BLaER1 treated with 17β-estradiol and CSF1 and Interleukin-3, amounts not matched to agents 10 nM and 100 nM (cell line): ENCODE measurements around the gene RND1.
A peak's percentile ranks its signal among the peaks of the same experiment; 100 is the strongest.

Source experiments
- H3K27ac ChIP-seq, 11 experiments: shearing (Covaris generic); formaldehyde crosslinking; 2 replicates each; pipeline ENCODE4 v1.8.1; 2022
- H3K27me3 ChIP-seq, 11 experiments: shearing (Covaris generic); formaldehyde crosslinking; 2 replicates each; pipeline ENCODE4 v1.8.1; 2022
- H3K36me3 ChIP-seq, 11 experiments: shearing (Covaris generic); formaldehyde crosslinking; 2 replicates each; pipeline ENCODE4 v1.8.1; 2022
- H3K4me1 ChIP-seq, 10 experiments: shearing (Covaris generic); formaldehyde crosslinking; 2 replicates each; pipeline ENCODE4 v1.8.1; 2022
- H3K4me2 ChIP-seq, 11 experiments: shearing (Covaris generic); formaldehyde crosslinking; 2 replicates each; pipeline ENCODE4 v1.8.1; 2022
- H3K4me3 ChIP-seq, 10 experiments: shearing (Covaris generic); formaldehyde crosslinking; 2 replicates each; pipeline ENCODE4 v1.8.1; 2022
- H3K9ac ChIP-seq, 11 experiments: shearing (Covaris generic); formaldehyde crosslinking; 2 replicates each; pipeline ENCODE4 v1.8.1; 2022
- H3K9me3 ChIP-seq, 11 experiments: shearing (Covaris generic); formaldehyde crosslinking; replicated peaks in 1 of 11; 2 replicates each; pipeline ENCODE4 v1.8.1; 2022
- H4K20me1 ChIP-seq, 11 experiments: shearing (Covaris generic); formaldehyde crosslinking; 2 replicates each; pipeline ENCODE4 v1.8.1; 2022
- Cebpa-rat ChIP-seq, 11 experiments: shearing (Covaris generic); IDR thresholded peaks; 2 replicates each; pipeline ENCODE4 v1.8.1; 2022

Gene RND1

DNA sequence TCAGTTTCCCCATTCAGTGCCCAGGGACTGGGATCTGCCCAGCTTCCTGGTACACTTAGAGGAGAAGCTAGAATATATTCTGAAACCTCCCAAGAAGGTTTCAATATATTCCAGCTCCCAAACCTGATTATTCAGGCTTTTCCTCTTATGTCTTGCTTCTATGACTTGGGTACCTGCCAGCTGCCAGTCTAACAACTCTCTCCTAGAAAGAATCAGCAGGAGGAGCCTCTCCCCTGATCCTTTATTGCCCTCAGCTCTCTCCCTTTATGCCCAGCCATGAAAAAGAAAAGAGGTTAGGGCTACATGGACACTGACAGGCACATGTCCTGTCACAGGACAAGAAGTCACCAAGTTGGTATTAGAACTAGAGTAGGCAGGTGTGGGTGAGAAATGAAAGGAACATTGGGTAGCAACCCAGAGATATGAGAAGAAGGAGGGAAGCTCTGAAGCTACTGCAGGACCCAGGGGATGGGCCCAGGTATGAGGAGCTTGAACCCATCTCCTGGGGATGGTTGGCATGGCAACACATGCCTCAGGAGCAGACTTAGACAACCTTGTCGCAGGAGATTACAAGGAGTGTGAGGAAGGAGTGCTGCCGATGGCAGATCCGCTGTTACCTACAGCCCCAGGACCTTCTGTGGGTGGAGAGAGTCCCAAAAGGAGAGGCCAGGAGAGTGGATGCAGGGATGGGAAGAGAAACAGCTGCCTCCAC, 49.4 kb downstream of the RND1 start:
- H3K9ac ChIP-seq: peak overlapping the region; percentile 71 to 90 (median 85); a peak in 21 of 22 replicates
- no peaks in the 10 kb centered on the region for H3K9me3 ChIP-seq
- peak overlapping the region in 10 of 11 experiments; percentile 76 to 90 (median 84); a peak in 16 of 22 replicates for H3K27ac ChIP-seq
- H3K4me3 ChIP-seq: peak overlapping the region; percentile 71 to 91 (median 80)
- peaks cover 52 to 64% (median 58%) of the 10 kb centered on the region in 10 experiments for H3K4me1 ChIP-seq
- peaks cover 0 to 33% (median 15%) of the 10 kb centered on the region in 11 experiments; a peak in 8 of 22 replicates for H4K20me1 ChIP-seq
- H3K4me2 ChIP-seq: peak overlapping the region; percentile 93 to 100 (median 99)
- H3K36me3 ChIP-seq: peaks cover 0 to 5% (median 0%) of the 10 kb centered on the region in 11 experiments; a peak in 2 of 22 replicates
- no peaks in the 10 kb centered on the region for H3K27me3 ChIP-seq
- no peak for TF ChIP-seq Cebpa-rat (IDR thresholded peaks at IDR 0.05)

DNA sequence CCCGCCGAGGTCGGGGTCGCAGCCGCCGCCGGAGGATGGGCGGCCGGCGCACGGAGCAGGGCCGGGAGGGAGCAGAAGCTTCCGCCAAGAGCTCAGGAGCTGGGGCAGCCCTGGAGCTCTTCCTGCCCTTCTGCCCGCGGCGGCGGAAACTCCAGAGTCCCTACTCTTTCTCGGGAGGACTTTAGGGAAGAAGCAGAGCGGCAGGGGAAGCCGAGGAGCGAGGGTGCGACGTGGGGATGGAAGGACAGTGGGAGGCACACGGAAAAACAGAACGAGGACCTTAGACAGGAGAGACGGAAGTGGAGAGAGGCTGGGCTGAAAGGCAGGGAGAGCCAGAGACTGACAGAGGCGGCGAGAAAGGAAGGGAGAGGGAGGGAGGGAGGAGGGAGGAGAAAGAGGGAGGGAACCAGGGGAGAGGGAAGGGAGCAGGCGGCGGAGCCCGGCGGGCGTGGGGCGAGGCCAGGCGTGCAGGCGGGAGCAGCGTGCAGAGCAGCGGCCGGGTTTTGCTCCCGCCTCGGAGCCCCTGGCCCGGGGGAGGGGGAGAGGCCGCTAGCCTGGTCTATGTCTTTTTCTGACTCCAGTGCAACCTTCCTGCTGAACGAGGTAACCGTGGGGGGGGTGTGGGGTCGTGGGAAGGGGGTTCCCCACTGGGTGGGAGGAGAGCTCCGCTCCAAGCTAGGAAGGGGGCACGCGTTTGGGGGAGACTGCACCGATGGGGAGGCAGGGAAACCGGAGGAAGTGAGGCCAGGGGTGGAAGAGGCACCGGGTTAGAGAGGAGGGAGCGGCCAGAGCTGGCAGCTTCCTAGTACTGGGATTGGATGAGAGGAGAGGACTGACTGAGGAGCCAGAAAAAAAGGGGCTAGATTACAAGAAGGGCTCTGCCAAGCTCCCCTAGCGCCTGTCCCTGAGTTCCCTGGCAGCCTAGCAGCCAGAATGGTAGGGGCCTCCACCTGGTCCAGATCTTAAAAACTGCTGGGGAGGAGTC, 50.3 kb downstream of the RND1 start:
- no peak for TF ChIP-seq Cebpa-rat (IDR thresholded peaks at IDR 0.05)
- H4K20me1 ChIP-seq: peaks cover 0 to 25% (median 14%) of the 10 kb centered on the region in 11 experiments; a peak in 8 of 22 replicates
- peak overlapping the region; percentile 71 to 91 (median 80) for H3K4me3 ChIP-seq
- peak overlapping the region; percentile 93 to 100 (median 99) for H3K4me2 ChIP-seq
- H3K36me3 ChIP-seq: no peaks in the 10 kb centered on the region; a peak in 1 of 22 replicates
- H3K9ac ChIP-seq: peak overlapping the region; percentile 80 to 90 (median 87)
- H3K4me1 ChIP-seq: peaks cover 49 to 63% (median 57%) of the 10 kb centered on the region in 10 experiments
- no peaks in the 10 kb centered on the region for H3K9me3 ChIP-seq
- H3K27ac ChIP-seq: peak overlapping the region; percentile 76 to 90 (median 84)
- no peaks in the 10 kb centered on the region for H3K27me3 ChIP-seq

DNA sequence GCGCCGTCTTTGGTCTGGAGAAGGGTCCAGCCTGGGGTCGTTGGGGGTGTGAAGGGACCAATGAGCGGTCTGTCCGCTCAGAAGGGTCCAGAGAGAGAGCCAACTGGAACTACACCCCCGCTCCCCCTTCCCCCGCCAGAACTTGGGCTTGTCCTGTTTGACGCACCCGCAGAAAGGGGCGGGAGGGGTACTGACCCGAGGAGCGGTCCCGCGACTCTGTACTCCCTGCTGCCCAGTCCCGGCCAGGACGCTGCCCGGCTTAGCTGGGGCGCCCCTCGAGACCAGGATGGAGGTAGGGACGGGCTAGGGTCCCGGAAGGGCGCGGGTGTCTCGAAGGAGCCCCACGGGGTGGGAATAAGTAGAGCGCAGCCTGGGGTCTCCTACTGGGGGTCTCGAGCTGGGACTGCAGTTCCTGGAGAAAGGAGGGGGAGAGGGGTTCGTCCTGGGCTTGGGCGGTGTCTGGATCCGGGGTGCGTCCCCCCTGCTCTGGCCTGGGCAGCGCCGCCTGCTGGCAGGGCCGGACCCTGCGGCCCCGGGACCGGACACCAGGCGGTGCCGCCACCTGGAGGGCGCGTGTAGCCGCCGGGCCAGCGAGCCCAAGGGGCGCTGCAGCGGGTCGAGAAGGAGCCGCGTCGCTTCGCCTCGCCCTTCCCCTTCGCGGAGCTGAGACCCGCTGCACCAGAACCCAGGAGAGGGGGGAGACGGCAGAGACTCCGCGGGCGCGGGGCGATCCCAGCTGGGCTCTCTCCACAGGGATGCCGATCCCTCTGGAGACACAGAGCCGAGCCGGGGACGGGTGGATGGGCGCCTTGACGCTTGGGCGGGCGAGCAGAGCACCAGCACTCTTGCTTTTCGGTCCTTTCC, 51.2 kb downstream of the RND1 start:
- H3K9ac ChIP-seq: peak overlapping the region; percentile 80 to 90 (median 87)
- no peaks in the 10 kb centered on the region for H3K36me3 ChIP-seq
- peak overlapping the region; percentile 93 to 100 (median 99) for H3K4me2 ChIP-seq
- no peaks in the 10 kb centered on the region for H3K27me3 ChIP-seq
- H3K4me3 ChIP-seq: peak overlapping the region; percentile 71 to 91 (median 80)
- peaks cover 0 to 16% (median 5%) of the 10 kb centered on the region in 11 experiments; a peak in 6 of 22 replicates for H4K20me1 ChIP-seq
- H3K4me1 ChIP-seq: peaks cover 40 to 53% (median 47%) of the 10 kb centered on the region in 10 experiments
- TF ChIP-seq Cebpa-rat (IDR thresholded peaks at IDR 0.05): no peak
- peak overlapping the region; percentile 76 to 90 (median 84) for H3K27ac ChIP-seq
- no peaks in the 10 kb centered on the region for H3K9me3 ChIP-seq

DNA sequence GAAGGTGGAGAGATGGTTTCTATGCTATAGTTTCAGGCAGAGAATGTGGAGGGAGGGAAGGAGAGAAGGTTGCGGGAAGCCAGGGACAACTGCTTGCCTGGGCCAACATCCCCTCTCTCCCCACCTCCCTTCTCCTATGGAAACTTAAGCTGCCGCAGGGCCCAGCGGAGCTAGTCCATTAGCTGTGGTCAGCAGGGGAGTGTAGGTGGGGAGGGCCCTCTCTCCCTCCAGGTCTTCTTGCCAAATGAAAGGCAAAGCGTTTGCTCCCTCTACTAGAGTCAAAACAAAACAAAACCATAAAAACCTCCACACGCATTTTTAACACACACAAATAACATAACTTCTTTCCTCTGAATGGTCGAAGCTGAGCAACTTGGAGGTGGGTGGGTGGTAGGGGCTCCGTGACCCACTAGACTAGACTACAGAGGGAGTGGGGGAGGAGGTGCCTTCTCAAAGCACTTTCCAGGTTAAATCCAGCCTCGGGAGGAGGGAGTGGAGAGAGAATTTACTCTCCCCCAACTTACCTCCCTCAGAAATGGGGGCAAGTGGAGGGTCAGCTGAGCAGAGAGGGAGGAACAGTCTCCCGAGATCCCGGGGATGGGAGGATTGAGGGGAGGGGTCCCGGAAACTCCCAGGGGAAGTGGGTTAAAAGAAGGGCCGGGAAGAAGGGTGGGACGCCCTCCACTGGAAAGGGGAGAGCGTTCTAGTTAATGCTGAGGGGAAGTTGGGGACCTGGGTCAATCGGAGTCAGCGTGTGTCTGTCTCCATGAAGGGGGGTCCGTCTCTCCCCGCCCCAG, 52.0 kb downstream of the RND1 start:
- Histone ChIP-seq H3K4me1 (peaks cover 33 to 46% (median 40%) of the 10 kb centered on the region in 10 experiments), H3K36me3 (no peaks in the 10 kb centered on the region), H4K20me1 (peaks cover 0 to 11% (median 0%) of the 10 kb centered on the region in 11 experiments; a peak in 2 of 22 replicates), H3K4me2 (peak overlapping the region; percentile 93 to 100 (median 99)), H3K27ac (peak overlapping the region; percentile 76 to 90 (median 84)), H3K27me3 (no peaks in the 10 kb centered on the region), H3K9me3 (no peaks in the 10 kb centered on the region), H3K9ac (peak overlapping the region; percentile 80 to 90 (median 87)), H3K4me3 (peak overlapping the region; percentile 71 to 91 (median 80))
- TF ChIP-seq Cebpa-rat (IDR thresholded peaks at IDR 0.05): no peak

DNA sequence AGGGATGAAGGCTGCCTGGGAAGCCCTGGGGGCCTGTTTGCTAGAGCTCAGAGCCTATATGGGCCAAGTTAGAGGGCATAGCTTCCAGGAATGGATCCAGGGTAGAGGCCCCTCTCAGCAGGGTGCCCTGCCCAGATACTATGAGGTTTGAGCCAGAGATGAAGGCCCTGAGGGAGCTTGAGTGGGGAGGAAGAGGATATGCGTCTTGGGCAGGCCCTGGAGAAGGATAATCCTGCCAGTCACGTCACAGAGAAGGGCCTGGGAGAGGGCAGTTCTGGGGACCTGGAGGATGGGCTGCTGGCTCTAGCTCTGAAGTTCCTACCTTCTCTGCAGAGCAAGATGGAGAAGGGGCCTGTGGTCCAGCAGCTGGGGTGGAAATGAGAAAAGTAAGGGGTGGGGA, 53.3 kb downstream of the RND1 start:
- Histone ChIP-seq H3K27ac (no peak overlapping the region), H3K4me1 (peaks cover 27 to 40% (median 36%) of the 10 kb centered on the region in 10 experiments), H4K20me1 (peaks cover 0 to 10% (median 0%) of the 10 kb centered on the region in 11 experiments; a peak in 2 of 22 replicates), H3K4me3 (no peak overlapping the region), H3K36me3 (no peaks in the 10 kb centered on the region), H3K9me3 (no peaks in the 10 kb centered on the region), H3K4me2 (peak overlapping the region in 5 of 11 experiments; percentile 9 to 99 (median 31); a peak in 5 of 22 replicates), H3K9ac (0 out of 22 replicates have a peak overlapping the region, but pooled peaks of 3 of the 11 experiments have one; percentile 5 to 29 (median 9)), H3K27me3 (no peaks in the 10 kb centered on the region)
- TF ChIP-seq Cebpa-rat (IDR thresholded peaks at IDR 0.05): no peak

DNA sequence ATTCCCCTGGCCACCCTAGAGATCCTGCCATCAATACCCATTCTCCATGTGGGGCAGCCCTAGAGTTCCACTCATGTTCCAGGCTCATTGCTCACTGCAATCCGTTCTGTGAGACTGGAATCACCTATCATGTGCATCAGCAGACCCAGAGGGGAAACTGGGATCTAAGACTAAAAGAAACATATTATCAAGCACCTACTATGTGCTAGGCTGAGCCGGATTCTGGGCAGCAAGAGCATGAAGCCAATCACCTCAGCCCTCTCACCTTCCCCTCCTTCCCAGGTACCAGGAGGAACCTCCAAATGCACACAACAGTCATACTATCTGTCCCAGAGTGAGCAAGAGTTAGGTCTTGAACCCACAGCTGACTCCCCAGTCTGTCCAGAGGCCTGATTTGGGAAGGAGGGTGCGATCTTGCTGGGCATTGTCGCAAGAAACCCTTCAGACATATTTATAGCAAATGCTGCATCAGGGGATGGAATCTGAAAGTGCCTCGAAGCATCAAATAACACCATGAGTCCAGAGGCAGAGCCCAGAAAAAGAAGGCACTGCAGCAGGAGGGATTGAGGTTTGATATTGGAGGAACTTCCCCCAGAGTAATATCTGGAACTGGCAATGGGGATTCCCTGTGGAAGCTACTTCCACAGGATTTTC, 54.1 kb downstream of the RND1 start:
- Histone ChIP-seq H3K27me3 (no peaks in the 10 kb centered on the region), H3K4me3 (no peak overlapping the region)

DNA sequence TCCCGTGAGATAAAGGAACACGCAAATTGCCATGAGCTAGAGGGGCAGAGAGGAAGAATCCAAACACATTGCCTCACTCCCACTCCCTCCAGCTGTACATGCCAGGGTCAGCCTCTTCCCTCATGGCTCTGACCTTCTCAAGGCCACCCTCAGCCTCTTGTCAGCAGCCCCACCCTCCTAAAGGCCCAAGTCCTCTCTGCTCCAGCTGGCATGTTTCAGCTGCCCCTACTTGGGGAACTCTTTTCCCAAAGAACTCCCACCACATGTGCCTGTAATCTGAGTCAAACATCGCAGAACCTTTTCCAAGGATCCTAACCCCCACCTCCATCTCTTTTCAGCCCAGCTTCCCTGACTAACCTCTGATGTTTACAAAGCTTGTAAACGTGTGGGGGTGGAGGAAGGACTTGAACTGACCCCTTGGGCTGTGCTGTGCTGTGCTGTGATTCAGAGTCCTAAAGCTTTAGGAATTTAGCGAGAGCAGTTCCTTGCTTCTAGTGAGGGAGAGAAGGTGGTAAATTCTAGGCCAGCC, 54.7 kb downstream of the RND1 start:
- Histone ChIP-seq H3K9ac (no peak overlapping the region; a peak in 1 of 22 replicates), H3K4me2 (0 out of 22 replicates have a peak overlapping the region, but pooled peaks of 1 of the 11 experiments have one; percentile 5), H3K4me1 (peaks cover 13 to 32% (median 21%) of the 10 kb centered on the region in 10 experiments), H3K4me3 (no peak overlapping the region), H3K27me3 (no peaks in the 10 kb centered on the region), H3K27ac (no peak overlapping the region), H4K20me1 (no peaks in the 10 kb centered on the region), H3K36me3 (no peaks in the 10 kb centered on the region), H3K9me3 (no peaks in the 10 kb centered on the region)
- TF ChIP-seq Cebpa-rat (IDR thresholded peaks at IDR 0.05): no peak

More for the DNA sequence above, 54.1 kb downstream of the RND1 start:
- Histone ChIP-seq H3K9me3 (no peaks in the 10 kb centered on the region), H3K4me1 (peaks cover 19 to 38% (median 27%) of the 10 kb centered on the region in 10 experiments), H3K4me2 (peak overlapping the region in 1 of 11 experiments; percentile 5; a peak in 1 of 22 replicates), H3K27ac (no peak overlapping the region), H3K9ac (no peak overlapping the region), H3K36me3 (no peaks in the 10 kb centered on the region), H4K20me1 (peaks cover 0 to 2% (median 0%) of the 10 kb centered on the region in 11 experiments; a peak in 1 of 22 replicates)
- no peak for TF ChIP-seq Cebpa-rat (IDR thresholded peaks at IDR 0.05)
